ENCODE measurements around the gene CGB3.

DNA sequence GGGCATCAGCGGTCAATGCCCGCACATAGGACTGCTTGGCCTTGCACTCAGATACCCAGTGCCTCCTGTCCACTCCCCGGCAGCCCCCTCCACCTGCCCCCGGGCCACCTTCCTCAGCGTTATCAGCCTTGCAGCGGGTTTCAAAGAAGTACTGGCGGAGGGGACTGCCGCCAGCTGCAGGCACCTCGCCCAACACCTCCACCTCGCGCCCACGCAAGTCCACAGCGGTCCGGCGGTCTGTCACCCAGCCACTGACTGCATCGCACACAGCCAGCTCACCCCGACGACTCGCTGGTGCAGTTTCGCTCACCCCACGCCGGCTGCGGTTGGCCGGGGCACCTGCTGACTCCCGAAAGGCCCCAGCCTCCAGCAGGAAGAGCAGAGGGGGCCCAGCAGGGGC, 37.3 kb upstream of the CGB3 start:
- TF ChIP-seq, protein P1, sequence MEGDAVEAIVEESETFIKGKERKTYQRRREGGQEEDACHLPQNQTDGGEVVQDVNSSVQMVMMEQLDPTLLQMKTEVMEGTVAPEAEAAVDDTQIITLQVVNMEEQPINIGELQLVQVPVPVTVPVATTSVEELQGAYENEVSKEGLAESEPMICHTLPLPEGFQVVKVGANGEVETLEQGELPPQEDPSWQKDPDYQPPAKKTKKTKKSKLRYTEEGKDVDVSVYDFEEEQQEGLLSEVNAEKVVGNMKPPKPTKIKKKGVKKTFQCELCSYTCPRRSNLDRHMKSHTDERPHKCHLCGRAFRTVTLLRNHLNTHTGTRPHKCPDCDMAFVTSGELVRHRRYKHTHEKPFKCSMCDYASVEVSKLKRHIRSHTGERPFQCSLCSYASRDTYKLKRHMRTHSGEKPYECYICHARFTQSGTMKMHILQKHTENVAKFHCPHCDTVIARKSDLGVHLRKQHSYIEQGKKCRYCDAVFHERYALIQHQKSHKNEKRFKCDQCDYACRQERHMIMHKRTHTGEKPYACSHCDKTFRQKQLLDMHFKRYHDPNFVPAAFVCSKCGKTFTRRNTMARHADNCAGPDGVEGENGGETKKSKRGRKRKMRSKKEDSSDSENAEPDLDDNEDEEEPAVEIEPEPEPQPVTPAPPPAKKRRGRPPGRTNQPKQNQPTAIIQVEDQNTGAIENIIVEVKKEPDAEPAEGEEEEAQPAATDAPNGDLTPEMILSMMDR (IDR thresholded peaks at IDR 0.05; ENCODE audit: insufficient read depth, low read length), result no peak
- TF ChIP-seq POLR2AphosphoS5 (IDR thresholded peaks at IDR 0.05; ENCODE audit: low read depth) (no peak), GABPA (IDR thresholded peaks at IDR 0.05; ENCODE audit: low read depth) (no peak), SPI1 (IDR thresholded peaks at IDR 0.05; ENCODE audit: borderline replicate concordance, low read depth) (no peak)
- TF ChIP-seq, protein P2, sequence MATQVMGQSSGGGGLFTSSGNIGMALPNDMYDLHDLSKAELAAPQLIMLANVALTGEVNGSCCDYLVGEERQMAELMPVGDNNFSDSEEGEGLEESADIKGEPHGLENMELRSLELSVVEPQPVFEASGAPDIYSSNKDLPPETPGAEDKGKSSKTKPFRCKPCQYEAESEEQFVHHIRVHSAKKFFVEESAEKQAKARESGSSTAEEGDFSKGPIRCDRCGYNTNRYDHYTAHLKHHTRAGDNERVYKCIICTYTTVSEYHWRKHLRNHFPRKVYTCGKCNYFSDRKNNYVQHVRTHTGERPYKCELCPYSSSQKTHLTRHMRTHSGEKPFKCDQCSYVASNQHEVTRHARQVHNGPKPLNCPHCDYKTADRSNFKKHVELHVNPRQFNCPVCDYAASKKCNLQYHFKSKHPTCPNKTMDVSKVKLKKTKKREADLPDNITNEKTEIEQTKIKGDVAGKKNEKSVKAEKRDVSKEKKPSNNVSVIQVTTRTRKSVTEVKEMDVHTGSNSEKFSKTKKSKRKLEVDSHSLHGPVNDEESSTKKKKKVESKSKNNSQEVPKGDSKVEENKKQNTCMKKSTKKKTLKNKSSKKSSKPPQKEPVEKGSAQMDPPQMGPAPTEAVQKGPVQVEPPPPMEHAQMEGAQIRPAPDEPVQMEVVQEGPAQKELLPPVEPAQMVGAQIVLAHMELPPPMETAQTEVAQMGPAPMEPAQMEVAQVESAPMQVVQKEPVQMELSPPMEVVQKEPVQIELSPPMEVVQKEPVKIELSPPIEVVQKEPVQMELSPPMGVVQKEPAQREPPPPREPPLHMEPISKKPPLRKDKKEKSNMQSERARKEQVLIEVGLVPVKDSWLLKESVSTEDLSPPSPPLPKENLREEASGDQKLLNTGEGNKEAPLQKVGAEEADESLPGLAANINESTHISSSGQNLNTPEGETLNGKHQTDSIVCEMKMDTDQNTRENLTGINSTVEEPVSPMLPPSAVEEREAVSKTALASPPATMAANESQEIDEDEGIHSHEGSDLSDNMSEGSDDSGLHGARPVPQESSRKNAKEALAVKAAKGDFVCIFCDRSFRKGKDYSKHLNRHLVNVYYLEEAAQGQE (IDR thresholded peaks at IDR 0.05; ENCODE audit: insufficient replicate concordance, low read depth), result no peak
